M059J (cell line): ENCODE measurements around the gene SKIC8. TPM values are rescaled to one million over a fixed set of nuclear protein-coding genes. Genes with fewer than 3 reads are reported as not detected.

Source experiments
- DNase-seq: peaks from one replicate; pipeline ENCODE4 v3.0.0-alpha.2; 2012; ENCODE audit warnings: low read depth
- total RNA-seq: library from RNA; depleted of rRNA; stranded (reverse); fragments of >200 nt; shearing (Covaris generic); gene quantifications from 2 replicates; pipeline ENCODE4 v1.2.3, GENCODE V29; 2014

The SKIC8 gene
- total RNA-seq, 1 experiment from 2014 or later = 64.5 TPM

DNA sequence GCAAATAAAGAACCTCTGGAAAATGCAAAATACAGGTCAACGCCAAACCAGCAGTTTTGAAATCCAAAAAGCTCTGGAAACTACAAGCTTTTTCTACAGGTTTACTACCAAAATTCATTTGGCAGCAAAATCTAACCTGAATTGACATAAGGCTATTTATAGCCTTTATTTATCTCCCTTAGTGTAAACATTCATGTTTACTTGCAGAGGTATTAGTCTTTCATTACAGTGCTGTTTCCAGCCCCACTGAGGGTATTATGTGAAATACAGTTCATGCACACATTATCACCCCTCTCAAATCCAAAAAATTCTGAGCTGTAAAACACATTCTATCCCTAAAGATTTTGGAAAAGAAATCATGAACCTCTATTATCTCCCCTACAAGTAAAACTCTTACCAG lies 7.2 kb downstream of the SKIC8 start:
- no peak for DNase-seq

DNA sequence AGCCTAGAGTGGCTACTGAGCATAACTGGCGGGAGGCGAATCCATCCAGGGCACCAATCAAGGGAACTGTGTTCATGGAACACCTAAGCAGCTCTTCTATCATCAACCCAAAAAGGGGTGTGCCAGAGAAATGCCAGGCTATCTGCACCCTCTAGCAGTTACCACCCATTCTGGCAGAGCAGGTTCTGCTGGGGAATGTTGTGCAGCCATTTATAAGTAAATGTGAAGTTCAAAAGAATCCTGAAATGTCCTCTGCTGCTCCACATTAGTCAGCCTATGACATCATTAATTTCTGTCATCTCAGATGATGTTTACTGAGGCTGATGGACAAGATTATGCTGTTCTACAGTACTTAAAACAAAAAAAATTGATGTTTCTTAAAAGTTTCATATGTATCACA lies 7.7 kb downstream of the SKIC8 start:
- DNase-seq = no peak

DNA sequence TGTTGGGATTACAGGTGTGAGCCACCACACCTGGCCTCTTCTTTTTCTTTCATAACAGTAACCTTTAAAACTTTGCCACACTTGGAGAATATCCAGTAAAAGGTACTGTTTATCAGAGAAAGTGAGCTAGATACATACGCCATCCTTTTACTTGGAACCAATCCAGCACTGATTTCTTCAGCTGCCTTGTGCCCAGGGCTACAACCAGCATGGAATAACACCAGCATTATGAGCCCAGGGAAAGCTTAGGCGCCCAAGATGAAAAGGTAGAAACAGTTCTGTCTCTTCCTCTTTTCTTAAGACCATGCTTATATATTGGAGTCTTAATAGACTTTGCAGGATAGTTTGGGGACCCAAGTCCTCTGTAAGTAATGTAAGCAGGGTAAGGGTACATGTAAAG lies 8.4 kb downstream of the SKIC8 start:
- no peak for DNase-seq

DNA sequence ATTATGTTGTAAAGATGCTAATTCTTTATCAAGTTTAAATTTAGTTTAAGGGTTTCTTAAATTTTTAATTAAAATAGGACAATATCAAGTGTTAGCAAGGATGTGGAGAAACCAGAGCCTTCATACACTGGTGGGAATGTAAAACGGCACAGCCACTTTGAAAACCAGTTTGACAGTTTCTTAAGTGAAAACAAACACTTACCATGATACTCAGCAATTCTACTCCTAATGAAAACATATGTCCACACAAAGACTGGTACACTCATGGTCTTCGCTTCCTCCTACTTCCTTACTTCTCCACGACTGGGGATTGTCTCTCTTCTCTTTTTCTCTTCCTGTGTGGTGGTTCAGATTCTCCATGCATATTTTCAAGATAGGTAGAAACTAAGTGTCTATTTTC lies 9.2 kb downstream of the SKIC8 start:
- no peak for DNase-seq

DNA sequence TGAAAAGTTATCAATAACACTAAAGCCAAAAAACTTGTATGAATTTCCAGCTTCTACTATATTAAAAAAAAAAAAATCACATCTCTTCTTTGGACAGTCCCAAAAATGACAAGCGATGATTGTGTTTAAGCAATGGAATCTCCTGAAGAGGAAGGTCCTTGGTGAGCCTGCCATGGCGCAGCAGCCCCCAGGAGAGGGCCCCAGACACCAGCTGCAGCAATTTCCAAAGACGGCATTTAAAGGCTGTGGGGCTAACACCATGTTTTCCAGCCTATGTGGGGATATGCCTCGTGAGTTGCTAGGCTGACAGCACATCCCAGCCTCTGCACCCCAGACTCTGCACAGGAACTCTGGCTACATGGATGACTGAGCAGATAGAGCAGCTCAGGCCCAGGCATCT lies 14.7 kb downstream of the SKIC8 start:
- no peak for DNase-seq

DNA sequence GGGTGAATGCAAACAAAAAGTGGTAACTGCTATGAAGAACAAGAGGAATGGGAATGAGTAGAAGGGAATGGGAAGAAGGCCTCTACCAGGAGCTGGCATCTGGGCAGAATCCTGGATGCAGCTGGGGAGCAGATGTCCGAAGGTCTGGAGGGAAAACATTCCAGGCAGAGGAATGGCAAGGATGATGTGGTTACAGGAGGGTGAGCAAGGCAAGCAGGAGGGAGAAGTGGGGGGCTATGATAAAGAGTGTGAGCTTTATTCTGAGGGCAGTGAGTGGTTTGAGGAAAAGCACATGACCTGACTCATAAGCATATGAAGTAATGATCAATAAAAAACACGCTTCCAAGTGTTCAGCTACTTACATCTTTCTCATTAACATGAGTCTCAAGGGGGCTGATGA lies 17.1 kb downstream of the SKIC8 start:
- no peak for DNase-seq

DNA sequence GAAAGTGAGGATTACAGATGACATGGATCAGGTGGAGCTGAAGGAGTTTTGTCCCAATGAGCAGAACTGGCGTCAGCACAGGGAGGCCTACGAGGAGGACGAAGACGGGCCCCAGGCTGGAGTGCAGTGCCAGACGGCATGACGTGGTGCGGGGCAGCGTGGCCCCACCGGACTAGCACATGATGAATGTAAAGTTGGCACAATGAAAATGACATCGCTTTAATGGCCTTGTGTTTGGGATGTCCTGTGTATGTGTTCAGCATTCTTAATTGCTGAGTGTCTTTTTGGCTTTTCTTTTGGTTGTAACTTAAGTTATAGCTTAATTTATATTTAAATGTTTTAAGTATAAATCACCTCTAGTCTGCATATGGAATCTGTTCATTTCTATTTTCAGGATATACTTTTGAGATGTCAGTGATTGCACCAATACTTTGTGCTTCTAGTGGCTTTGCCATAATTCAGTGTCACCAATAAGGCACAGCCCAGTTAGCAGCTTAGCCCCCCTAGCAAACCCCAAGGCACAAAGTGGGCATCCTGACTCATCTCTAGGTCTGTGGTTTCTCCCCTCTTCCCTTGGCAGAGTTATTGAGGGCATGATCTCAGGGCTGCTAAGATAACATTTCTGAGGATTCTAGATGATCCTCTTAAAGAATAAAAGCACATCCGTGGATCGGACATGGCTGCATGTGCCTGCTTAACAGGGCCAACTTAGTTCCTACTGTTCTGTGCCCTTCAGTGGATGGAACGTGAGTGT lies 18.9 kb downstream of the SKIC8 start:
- DNase-seq = no peak

DNA sequence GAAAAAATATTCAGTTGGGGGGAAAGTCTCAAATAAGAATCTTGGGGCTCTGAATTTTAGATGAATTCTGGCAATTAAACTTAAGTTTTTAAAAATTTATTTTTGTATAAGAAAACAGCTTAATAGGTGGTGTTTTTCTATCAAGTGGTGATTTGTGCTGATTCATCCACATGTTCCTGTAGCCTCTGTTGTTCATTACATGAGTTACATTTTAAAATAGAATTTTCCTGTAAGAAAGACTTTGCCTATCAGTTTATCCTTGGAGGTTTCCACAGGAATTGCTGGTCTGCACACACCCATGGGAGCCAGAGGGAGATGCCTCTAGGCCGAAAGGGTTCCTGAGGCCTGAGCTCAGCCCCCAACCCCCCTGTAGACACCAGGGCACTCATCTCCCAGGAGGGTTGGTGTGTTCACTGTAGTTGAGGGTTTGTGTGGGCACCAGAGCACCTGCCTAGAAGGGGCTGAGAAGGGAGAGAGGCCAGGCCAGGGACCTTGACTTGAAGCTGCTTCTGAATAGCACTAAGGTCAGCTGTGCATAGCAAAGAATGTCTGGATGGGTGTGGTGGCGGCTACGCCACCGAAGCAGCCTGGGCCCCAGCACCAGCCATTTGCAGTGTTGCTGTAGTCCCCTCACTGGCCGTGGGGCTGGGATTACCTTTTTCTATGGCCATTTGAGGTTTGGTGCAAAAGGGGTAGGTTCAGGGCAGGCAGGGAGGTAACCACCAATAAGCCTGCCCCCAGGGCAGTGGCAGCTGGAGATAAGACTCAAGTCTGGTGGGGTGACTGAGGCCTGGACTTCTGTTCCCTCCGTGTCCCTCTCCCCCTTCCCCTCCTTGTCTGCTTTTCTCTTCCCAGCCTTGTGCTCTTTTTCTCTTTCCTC lies 23.1 kb downstream of the SKIC8 start:
- DNase-seq = no peak

DNA sequence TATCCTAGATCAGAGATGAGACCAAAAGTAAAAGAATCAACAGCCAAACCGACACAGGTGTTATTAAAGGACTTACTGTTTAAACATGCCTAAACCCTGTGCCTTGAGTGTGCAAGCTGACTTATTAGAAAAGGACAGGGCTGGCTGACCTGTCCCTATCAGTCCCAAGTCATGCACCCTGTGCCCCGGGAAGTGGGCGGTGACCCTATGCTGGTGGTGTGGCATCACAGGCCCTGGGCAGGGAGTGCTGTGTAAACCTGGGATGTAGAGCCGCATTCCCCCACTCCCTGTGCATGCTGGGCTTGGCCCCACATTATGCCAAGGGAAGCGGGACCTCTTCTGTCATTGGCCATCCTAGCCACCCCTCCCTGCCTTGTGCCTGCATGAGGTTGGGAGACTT lies 24.4 kb downstream of the SKIC8 start:
- DNase-seq = no peak

DNA sequence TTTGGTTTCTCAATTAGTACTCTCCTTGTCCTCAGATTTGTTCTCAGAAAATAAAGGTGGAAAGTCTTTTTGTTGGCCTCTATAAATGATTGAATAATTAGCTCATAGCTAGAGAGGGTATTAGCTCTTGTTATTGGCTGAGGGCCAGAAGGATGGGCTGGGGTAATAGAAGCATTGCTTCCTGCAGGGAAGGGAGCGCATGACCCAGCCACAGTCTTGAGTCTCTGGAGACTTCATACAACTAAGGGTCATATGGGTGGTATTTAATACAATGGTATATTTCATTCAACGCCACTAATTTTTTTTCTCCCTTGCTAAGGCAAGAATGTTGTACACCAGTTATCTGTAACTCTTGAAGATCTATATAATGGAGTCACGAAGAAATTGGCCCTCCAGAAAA lies 26.6 kb downstream of the SKIC8 start:
- DNase-seq = no peak

DNA sequence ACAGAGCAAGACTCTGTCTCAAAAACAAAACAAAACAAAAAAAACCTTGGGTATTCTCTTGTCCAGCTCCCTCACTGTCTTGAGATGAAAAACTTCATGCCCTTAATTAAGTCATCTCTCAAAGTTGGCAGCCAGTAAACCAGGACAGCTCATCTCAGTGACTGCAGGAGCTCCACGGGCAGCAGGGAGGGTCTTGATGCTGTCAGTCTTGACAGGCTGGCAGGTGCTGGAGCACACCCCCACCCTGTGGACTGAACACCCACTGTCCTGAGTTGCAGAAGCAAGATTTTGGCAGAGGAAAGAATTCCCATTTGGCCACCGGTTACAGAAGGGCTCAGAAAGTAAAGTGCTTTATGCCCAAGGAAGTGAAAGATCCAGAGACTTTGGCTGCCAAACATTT lies 27.1 kb downstream of the SKIC8 start:
- no peak for DNase-seq

DNA sequence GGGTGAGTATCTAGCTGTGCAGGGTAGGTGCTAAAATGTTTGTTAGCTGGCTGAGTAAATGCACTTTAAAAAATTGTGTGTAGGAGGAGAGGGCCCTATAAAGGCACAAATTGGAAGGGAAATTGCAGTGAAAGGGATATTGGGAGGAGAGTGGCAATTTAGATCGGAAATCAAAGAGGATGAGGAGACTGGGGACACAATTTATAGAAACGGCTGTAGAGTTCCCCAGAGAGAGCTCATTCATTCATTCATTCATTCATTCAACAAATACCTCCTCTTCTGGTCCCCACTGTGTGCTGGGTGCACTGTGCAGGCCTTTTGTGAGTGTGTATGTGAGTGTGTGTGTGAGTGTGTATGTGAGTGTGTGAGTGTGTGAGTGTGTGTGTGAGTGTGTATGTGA lies 32.6 kb downstream of the SKIC8 start:
- DNase-seq = no peak

DNA sequence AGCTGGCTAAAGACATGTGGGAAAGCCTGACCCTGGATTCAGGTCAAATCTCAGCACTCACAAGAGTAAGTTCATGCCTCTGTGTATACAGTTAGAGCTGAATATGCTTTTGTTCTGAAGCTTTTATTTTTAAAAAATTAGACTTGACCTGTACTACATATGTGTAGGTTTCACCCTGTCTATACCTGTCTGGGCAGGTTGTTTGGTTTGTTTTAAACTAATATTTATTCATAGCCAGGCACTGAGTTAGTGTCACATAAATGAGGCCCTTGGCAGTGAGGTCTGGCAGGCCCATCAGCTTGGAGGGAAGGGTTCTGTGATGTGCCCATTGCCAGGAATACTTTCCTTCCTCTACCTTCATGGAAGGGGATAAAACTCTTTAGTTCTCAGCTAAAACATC lies 33.2 kb downstream of the SKIC8 start:
- DNase-seq = no peak

DNA sequence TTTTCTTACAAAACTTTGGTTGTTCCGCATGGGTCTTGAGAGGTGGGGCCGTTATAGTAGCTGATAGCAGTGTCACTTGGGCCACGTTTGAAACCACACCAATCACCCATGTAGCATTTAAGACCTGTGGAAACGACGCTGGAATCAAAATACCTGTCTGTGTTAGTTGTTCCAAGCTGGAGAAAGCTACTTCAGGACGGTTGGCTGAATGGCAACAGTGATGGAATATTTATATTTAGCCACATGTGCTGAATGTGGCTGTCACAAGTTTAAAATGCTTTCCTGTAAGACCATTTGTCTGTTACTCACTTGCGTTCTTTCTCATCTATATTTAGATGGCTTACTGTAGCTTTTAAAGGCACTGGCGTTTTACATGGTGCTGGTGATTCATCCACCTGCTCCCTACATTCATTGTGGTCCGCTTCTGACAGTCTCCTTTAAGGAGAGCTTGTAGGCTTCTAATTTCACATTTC lies 33.6 kb downstream of the SKIC8 start:
- DNase-seq = peak; percentile 33

DNA sequence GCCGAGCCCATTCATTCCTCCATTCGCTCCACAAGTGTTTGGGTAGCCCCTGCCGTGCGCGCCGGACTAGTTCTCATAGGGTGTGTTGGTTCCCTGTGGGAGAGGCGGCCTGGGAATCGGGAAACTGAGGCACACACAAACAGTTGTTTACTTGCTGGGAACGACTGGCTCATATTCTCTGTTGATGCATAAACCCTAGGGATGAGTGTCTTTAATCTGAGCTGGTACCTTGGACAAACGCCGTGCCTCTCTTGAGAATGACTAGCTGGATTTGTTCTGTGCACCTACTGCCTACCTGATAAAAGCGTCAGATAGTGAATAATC lies 34.3 kb downstream of the SKIC8 start:
- DNase-seq = no peak

DNA sequence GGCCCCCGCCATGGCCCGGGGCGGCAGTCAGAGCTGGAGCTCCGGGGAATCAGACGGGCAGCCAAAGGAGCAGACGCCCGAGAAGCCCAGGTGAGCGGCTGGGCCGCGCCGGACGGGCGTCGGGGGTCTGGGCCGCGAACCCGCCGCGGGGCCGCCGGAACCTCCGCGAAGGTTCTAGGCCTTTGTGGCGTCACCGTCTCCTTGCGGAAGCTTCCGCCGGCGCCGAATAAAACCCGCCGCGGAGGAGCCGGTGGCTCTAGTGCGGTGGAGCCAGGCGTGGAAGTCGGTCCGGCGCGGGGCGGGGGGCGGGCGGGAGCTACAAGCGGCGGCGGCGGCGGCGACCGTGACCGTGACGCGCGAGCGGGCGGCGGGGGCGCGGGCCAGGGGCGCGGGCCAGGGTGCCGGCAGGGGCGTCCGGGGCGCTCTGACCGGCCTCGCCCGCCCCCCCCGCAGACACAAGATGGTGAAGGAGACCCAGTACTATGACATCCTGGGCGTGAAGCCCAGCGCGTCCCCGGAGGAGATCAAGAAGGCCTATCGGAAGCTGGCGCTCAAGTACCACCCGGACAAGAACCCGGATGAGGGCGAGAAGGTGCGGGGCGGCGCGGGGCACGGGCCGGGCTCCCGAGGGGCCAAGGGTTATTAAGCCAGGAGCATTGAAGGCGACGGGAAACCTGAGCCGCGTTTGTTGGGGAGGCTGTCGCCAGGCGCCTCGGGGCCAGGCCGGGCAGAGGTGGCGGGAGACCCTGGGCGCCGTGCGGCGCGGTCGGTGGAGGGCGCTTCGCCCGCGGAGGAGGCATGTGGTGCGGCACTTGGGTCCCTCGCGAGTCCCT lies 34.9 kb downstream of the SKIC8 start, which contains the start of gene DNAJA4:
Gene DNAJA4 (plus strand): TSS at position 259 of the 833 bp plus-strand sequence. CDS start 202 bp downstream, at position 461.
- DNase-seq = no peak

DNA sequence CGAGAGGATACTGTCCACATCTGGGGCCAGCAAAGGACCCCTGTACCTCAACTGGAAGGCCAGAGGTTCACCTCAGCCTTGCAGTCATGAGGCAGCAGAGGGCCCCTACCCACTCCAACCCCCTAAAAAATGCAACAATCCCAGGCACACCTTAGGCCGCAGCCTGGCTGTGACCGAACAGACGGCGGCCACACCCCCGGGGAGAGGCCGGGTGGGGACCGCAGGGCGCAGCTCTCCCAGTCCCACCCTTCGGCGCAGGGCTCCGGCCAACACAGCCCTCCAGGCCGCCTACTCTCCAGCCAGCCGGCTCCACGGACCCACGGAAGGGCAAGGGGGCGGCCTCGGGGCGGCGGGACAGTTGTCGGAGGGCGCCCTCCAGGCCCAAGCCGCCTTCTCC lies 35.5 kb downstream of the SKIC8 start:
- DNase-seq = no peak

DNA sequence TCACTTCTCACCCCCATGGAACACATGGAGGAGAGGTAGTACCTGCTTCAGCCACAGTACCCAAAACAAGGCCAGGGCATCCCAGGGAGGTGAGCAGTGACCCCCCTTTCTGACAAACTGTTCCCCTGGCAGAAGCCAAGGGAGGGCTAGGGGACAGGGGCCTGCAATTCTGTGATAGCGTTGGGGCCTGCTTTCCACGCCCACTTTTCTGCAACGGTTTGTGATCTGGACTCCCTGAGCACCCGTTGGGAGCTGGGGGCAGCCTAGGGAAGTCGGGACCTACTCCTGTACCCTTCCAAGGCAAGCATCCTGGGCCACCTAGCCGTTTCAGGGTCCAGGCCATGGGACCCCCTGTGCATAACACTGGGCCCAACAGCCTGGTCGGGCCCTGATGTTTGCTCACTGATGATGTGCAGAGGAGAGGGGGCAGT lies 36.0 kb downstream of the SKIC8 start:
- DNase-seq = no peak

DNA sequence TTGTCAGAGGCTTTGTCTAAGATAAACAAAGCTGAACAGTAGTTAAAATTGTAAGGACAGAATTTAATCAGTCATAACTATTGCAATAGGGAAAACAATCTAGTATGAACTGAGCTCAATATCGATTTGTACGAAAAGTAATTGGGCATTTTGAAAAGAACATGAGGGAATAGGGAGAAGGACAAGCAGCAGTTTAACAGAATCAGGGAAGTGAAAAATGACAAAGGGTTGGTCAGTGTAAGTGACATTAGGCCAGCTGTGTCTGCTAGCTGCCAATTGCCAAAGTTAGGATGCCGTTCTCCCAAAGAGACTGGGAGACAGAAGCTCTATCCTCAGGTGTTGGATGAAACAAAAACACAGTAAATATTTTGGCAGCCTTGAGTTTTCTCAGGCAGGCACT lies 38.3 kb downstream of the SKIC8 start:
- no peak for DNase-seq

DNA sequence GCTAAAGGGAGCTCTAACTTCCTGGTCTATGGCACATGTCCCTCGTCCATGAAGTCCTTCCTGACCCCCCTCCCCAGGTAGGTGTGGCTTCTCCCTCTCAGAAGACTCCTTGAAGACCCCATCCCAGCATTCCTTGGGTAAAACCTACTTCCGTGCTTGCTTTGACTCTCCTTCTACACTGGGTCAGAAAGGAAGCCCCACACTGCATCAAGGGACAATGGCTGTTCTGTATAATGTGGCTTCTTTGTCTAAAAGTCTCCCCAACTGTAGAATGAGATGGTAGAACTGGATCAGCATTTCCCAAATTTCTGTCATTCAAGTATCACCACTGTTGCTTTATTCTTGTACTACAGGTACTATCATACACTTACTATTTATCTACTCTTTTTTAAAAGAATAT lies 38.9 kb downstream of the SKIC8 start:
- no peak for DNase-seq

DNA sequence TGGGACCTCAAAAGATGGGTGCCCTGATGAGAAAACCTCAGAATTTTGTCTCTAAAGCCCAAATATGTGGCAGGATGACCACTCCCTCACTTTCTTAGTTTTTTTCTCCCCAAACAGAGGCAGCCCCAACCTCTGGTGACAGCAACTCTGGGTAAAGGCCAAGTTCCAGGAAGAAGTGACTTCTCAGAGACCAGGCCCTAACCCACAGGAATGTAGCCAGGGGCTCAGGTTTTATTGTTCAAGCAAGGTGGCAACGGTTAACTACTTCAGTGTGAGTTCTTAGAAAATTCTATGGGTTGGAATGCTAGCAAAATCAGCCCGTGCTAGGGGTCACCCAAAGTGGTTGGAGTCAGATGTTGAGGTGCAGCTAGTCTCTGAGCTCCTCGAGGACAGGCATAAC lies 40.2 kb downstream of the SKIC8 start:
- peak; percentile 54 for DNase-seq

DNA sequence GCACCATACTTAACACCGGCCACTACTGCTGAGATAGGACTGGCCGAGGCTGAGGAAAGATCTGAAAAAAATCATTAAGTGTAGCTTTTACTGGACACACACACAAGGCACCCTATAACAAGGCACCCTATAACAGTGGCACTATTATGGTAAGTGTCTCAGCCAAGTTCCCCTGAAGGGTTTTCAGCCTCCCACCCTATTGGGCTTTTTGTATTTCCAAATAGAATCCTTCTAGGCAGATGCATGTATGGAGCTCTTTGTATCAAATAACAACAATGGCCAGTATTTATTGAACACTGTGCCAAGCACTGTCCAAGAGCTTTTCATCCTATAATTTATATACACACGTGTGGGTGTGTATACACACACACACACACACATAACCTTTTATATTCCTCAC lies 41.7 kb downstream of the SKIC8 start:
- DNase-seq = no peak
